Ovary (tissue), 9 donors: Measurements from ENCODE around the gene NAPG. TPM values are rescaled to one million over a fixed set of nuclear protein-coding genes. Genes with fewer than 3 reads are reported as not detected.
"Not testable (repeated sequence)": the region's sequence is repeated elsewhere in the genome, so short reads cannot be mapped to it uniquely, and the experiment has no call there.

Source experiments
- DNase-seq, 5 donors: peaks; one replicate each; pipeline ENCODE4 v3.0.0-alpha.2; 2019 to 2020
- H3K27ac ChIP-seq, 2 donors: fragments of 200-600 bp; one replicate each; pipeline versions ENCODE4 v1.5.1 to v1.8.0; 2019 to 2022
- H3K27me3 ChIP-seq: fragments of 200-600 bp; one replicate; pipeline ENCODE4 v1.8.0; 2022
- H3K36me3 ChIP-seq: fragments of 200-600 bp; sonication (generic); one replicate; pipeline ENCODE4 v1.5.1; 2019
- H3K4me1 ChIP-seq: one replicate; pipeline ENCODE4 v1.8.1; 2013; ENCODE audit warnings: mild to moderate bottlenecking, moderate library complexity; ENCODE audit not compliant: insufficient read depth
- H3K4me3 ChIP-seq: fragments of 200-600 bp; sonication (generic); one replicate; pipeline ENCODE4 v1.5.1; 2017
- H3K9me3 ChIP-seq, 2 donors: fragments of 200-600 bp in 1 of 2; sonication (generic) in 1 of 2; one replicate each; pipeline versions ENCODE4 v1.5.1 to v1.8.1; 2013 to 2019; ENCODE audit warnings: mild to moderate bottlenecking in 1 of 2, moderate library complexity in 1 of 2
- EP300 ChIP-seq: sonication (generic); formaldehyde crosslinking; IDR thresholded peaks from one replicate; pipeline ENCODE4 v1.6.1; 2017; ENCODE audit warnings: antibody characterized with exemption
- POLR2A ChIP-seq: fragments of 450-650 bp; IDR thresholded peaks from one replicate; pipeline ENCODE4 v1.6.1; 2017; ENCODE audit warnings: antibody characterized with exemption, mild to moderate bottlenecking, moderate library complexity
- WGBS, 3 donors: extraction: QIAGEN DNeasy Blood & Tissue Kit in 1 of 3; methylation state at CpG; one replicate each; pipeline versions ENCODE4 v1.1.5 to v1.1.7; 2013 to 2017; 5-methylcytosine and 5-hydroxymethylcytosine counted together
- intact Hi-C, 4 donors: fragments of 100-400 bp; cut with DNase I; formaldehyde crosslinking; loops; one replicate each; pipeline versions ENCODE4 v1.11.0 to v1.15.1; 2022 to 2023
- polyA plus RNA-seq, 2 donors: library from polyadenylated mRNA; stranded (reverse); fragments of 200-250 nt in 1 of 2; fragments of 350-450 nt in 1 of 2; fragmentation: Illumina TruSeq in 1 of 2; extraction: RNeasy Lipid Tissue Mini Kit (QIAGEN cat#74804) in 1 of 2; gene quantifications; one replicate each; pipeline ENCODE4 v1.2.3, GENCODE V29; 2013 to 2014
- total RNA-seq, 7 donors: library from RNA; depleted of rRNA in 2 of 7; stranded (reverse); fragments of >200 nt in 2 of 7; fragmentation: NEBNext Ultra II Directional in 3 of 7; extraction: Animal tissue kit (Norgen Biotek cat#: 25700) in 3 of 7; gene quantifications; one replicate each; pipeline versions ENCODE4 v1.1.0 to v1.2.4, GENCODE V29; 2016 to 2023
- TF ChIP-seq, protein P1 (sequence below), 3 donors: fragments of 450-650 bp in 2 of 3; fragments of 200-600 bp in 1 of 3; IDR thresholded peaks; one replicate each; pipeline versions ENCODE4 v1.5.1 to v1.8.0; 2016 to 2022; ENCODE audit warnings: antibody characterized with exemption in 3 of 3, mild to moderate bottlenecking in 1 of 3
- donor health status: DM: no; HTN: no; CAD: no; lungs with moderate emphysema.
- donor health status: DM: no; HTN: no; CAD: no.
- donor health status: Bipolar disorder and iron deficiency.
- donor health status: DM: yes; HTN: yes; CAD: no.
- donor health status: DM: no; HTN: no; CAD: no.
- donor health status: DM: yes; HTN: yes; CAD: no.

The NAPG gene
- total and polyA plus RNA-seq, 9 donors = 7.9 to 25.8 (median 20.7) TPM

DNA sequence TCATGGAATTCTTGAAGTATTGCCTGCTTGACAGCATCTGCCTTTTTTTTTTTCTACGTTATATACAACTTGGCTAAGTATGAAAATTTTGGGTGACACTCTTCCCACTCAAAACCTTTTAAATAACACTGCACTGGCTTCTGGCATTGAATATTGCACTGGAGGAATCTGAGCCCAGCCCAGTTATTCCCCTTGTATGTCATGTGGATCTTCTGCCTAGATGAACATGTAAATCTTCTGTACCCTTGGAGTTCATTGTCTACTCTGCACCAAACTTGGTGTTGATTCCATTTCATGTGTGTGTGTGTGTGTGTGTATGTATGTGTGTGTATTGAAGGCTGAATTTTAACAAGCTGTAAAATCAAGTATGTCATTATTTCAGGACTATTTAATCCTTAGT lies 59.4 kb downstream of the NAPG start:
- H3K27me3 ChIP-seq = no peaks in the 10 kb centered on the region
- no peaks in the 10 kb centered on the region for H3K9me3 ChIP-seq
- WGBS, 3 donors = 73 to 85% (median 77%) methylated on average over 1 of the region's 1 CpG
- intact Hi-C loops = no loop called here
- no peaks in the 10 kb centered on the region for H3K4me1 ChIP-seq
- TF ChIP-seq, protein P1, sequence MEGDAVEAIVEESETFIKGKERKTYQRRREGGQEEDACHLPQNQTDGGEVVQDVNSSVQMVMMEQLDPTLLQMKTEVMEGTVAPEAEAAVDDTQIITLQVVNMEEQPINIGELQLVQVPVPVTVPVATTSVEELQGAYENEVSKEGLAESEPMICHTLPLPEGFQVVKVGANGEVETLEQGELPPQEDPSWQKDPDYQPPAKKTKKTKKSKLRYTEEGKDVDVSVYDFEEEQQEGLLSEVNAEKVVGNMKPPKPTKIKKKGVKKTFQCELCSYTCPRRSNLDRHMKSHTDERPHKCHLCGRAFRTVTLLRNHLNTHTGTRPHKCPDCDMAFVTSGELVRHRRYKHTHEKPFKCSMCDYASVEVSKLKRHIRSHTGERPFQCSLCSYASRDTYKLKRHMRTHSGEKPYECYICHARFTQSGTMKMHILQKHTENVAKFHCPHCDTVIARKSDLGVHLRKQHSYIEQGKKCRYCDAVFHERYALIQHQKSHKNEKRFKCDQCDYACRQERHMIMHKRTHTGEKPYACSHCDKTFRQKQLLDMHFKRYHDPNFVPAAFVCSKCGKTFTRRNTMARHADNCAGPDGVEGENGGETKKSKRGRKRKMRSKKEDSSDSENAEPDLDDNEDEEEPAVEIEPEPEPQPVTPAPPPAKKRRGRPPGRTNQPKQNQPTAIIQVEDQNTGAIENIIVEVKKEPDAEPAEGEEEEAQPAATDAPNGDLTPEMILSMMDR (IDR thresholded peaks at IDR 0.05) = no peak
- TF ChIP-seq EP300 (no peak), POLR2A (no peak)
- H3K4me3 ChIP-seq = no peak overlapping the region
- no peaks in the 10 kb centered on the region for H3K36me3 ChIP-seq
- H3K27ac ChIP-seq = no peak overlapping the region
- DNase-seq = no peak

DNA sequence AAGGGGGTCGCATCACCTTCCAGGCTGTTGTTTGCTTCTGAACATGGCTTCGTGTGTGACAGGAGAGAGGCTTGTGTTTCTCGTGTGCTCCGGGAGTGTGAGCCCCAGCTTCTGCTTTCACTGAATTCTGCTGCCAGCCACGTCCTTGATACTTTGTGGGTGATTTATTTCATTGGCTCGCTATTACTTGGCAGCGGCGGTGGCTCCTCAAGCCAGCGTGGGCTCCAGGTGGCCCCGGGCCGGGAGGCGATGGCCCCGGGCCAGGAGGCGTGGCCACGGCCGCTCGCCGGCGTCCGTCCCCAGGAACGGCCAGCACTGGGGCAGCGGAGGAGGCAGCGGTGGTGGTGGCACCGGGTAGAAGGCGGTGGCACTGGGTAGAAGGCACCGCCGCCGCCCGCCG lies 63.1 kb downstream of the NAPG start:
- 86 to 88% (median 87%) methylated on average over 29 to 30 of the region's 30 CpGs for WGBS, 3 donors
- TF ChIP-seq EP300 (no peak), POLR2A (no peak)
- TF ChIP-seq, protein P1 (IDR thresholded peaks at IDR 0.05) = no peak
- Histone ChIP-seq H3K27ac (no peak overlapping the region), H3K36me3 (no peaks in the 10 kb centered on the region), H3K4me3 (no peak overlapping the region), H3K27me3 (no peaks in the 10 kb centered on the region), H3K4me1 (no peaks in the 10 kb centered on the region), H3K9me3 (no peaks in the 10 kb centered on the region)
- intact Hi-C loops = no loop called here
- DNase-seq = no peak

DNA sequence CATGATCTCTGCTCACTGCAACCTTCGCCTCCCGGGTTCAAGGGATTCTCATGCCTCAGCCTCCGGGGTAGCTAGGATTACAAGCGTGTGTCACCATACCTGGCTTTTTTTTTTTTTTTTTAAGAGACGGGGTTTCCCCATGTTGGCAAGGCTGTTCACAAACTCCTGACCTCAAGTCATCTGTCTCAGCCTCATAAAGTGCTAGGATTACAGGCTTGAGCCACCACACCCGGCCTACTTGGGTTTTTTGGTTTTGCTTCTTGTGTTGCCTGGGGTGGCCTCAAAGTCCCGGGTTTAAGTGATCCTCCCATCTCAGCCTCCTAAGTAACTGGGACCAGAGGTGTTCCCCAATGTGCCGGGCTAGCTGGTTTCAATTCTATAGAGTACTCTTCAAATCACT lies 64.6 kb downstream of the NAPG start:
- Histone ChIP-seq H3K27me3 (no peaks in the 10 kb centered on the region), H3K4me3 (no peak overlapping the region), H3K27ac (no peak overlapping the region), H3K36me3 (no peaks in the 10 kb centered on the region), H3K9me3 (no peaks in the 10 kb centered on the region), H3K4me1 (no peaks in the 10 kb centered on the region)
- no peak for DNase-seq
- TF ChIP-seq EP300 (no peak), POLR2A (no peak)
- TF ChIP-seq, protein P1 (IDR thresholded peaks at IDR 0.05) = no peak
- intact Hi-C loops = no loop called here
- 88 to 92% (median 91%) methylated on average over 8 of the region's 8 CpGs for WGBS, 3 donors

DNA sequence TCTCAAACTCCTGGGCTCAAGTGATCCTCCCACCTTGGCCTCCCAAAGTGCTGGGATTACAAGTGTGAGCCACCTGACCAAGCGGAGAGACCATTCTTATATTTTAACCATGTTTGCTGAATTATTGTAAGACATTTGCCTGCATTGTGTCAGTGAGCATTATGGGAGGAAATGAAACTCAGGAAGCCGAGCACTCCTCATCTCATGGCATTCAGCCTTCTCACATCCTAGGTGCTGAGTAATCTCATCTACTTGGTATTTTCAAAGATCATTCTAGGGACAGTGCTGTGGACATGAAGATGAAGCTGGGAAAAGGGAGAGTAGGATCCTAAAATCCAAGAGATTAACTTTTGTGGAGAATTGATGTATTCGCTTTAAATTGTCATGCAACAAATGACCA lies 66.1 kb downstream of the NAPG start:
- intact Hi-C loops = no loop called here

DNA sequence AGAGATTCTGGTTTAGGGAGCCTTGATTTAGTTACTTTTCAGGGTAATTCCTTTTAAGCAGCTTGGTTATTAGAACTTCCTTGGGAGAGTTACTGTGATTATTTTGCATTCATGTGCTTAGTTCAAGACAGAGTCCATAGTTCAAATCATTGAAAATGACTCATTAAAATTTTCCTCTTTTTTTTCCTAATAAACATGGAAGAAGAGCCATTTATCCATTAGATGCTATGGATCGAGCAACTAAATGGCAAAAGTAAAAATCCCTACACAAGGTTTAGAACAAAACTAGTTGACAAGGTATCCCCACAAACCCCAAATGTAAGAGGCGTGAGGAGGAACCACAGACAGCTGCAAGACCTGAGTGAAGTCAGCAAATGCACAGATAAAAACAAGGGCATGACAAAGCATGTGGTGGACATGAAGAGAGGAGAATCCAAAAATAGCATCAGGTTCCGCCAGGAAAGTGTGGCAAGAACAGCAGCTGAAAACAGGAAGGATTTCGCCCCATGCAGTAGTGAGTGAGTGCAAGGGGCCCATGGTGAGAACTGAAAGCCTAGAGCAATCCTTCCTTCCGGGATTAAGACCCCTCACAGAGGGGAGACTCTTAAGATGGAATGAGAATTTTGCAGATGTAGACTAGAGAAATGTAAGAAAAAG lies 67.7 kb downstream of the NAPG start:
- H3K27ac ChIP-seq, H3K27me3 ChIP-seq, H3K4me3 ChIP-seq, DNase-seq, H3K9me3 ChIP-seq, H3K4me1 ChIP-seq, intact Hi-C loops, H3K36me3 ChIP-seq: not testable (repeated sequence)
- 83 to 85% (median 83%) methylated on average over 5 of the region's 5 CpGs for WGBS, 3 donors

More for the DNA sequence above, 66.1 kb downstream of the NAPG start:
- no peaks in the 10 kb centered on the region for H3K27me3 ChIP-seq
- H3K4me3 ChIP-seq = no peak overlapping the region
- H3K36me3 ChIP-seq = no peaks in the 10 kb centered on the region
- no peak for TF ChIP-seq POLR2A
- TF ChIP-seq EP300 = no peak
- TF ChIP-seq, protein P1 (IDR thresholded peaks at IDR 0.05) = no peak
- no peak for DNase-seq
- WGBS, 3 donors = 89 to 94% (median 92%) methylated on average over 3 of the region's 3 CpGs
- no peak overlapping the region for H3K27ac ChIP-seq
- no peaks in the 10 kb centered on the region for H3K4me1 ChIP-seq
- no peaks in the 10 kb centered on the region for H3K9me3 ChIP-seq

DNA sequence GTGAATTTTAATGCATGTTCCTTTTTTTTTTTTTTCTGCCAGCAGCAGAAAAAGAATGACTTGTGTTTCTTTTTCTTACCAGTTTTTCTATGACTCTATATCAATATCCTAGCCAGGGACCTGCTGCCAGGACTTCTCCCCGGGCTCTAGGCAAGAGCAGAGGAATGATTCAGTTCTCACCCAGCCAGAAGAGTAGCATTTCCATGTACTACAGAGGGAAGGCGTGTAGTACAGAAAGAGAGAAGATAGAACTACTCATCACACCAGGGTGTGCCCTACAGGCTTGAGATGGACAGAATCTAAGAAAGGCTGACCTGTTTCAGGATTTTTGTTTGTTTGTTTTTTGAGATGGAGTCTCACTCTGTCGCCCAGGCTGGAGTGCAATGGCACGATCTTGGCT lies 70.1 kb downstream of the NAPG start:
- H3K9me3 ChIP-seq, H3K36me3 ChIP-seq, H3K27me3 ChIP-seq, DNase-seq, intact Hi-C loops, H3K4me1 ChIP-seq, H3K4me3 ChIP-seq, H3K27ac ChIP-seq: not testable (repeated sequence)
- 66 to 96% (median 89%) methylated on average over 4 of the region's 4 CpGs for WGBS, 3 donors

DNA sequence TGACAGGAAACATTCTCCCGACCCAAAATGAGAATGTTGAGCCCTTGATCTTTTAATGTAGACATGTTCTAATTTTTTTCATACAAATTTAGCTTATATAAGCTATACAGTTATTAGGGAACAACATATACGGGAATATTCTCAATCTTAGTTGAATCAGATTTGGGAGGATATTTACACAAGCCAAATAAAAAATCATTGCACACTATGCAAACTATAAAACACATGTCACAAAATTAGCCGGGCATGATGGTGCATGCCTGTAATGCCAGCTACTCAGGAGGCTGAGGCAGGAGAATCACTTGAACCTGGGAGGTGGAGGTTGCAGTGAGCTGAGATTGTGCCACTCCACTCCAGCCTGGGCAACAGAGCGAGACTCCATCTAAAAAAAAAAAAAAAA lies 71.9 kb downstream of the NAPG start:
- intact Hi-C loops = not testable (repeated sequence)
- 78 to 91% (median 90%) methylated on average over 4 of the region's 4 CpGs for WGBS, 3 donors

DNA sequence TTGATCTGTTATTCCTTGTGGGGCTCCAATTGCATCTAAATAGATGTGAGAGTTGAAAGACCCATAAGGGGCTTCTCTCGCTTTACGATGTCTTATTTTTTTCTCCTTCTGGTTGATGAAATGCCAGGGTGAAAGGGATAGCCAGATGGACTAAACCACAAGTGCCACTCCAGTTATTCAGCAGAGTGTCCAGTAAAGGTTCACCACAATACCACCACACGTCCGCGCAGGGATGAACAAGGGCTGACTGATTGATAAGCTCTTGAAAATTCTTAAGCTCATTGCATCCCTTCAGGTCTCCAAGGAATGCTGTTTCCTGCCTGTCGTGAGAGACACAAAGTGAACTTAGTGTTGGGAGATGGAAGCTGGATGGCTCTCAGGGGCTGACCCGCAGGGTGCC lies 74.9 kb downstream of the NAPG start:
- 81 to 93% (median 88%) methylated on average over 7 of the region's 7 CpGs for WGBS, 3 donors

More for the DNA sequence above, 71.9 kb downstream of the NAPG start:
- H3K4me3 ChIP-seq, H3K36me3 ChIP-seq, H3K27ac ChIP-seq, H3K27me3 ChIP-seq, H3K9me3 ChIP-seq, DNase-seq, H3K4me1 ChIP-seq: not testable (repeated sequence)

More for the DNA sequence above, 74.9 kb downstream of the NAPG start:
- H3K4me3 ChIP-seq, H3K9me3 ChIP-seq, DNase-seq, intact Hi-C loops, H3K27me3 ChIP-seq, H3K27ac ChIP-seq, H3K36me3 ChIP-seq, H3K4me1 ChIP-seq: not testable (repeated sequence)
